GM19455 (cell line): ENCODE measurements around the gene RAB1A.
A peak's percentile ranks its signal among the peaks of the same experiment; 100 is the strongest.

Source experiments
- ATAC-seq: cut with Tn5 transposase; IDR thresholded peaks from one replicate; pipeline ENCODE4 v1.9.1; 2021; ENCODE audit not compliant: unreplicated experiment

The RAB1A gene

GRCh38 chr2:65040400-65041261 is 89.3 kb downstream of the RAB1A start:
- peak; percentile 77 for ATAC-seq

GRCh38 chr2:65039640-65040039 is 90.3 kb downstream of the RAB1A start:
- ATAC-seq = no peak

DNA sequence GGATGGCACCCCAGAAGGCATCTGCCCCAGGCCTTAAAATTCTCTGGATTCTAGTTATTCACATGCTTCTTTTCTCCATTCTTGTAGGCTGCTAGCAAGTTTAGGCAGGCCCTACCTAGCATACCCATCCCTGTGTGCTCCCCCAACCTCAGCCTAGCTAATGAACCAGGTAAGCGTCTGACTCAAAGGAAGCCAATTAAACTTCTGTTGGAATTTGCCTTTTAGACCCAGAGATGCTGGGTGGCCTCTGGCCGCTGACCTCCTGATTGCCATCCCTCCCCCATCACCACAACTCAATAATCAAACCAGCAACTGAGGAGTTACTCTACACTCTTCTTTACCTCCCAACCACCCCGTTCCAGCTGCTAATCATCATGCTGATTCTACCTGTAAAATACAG is 92.7 kb downstream of the RAB1A start:
- ATAC-seq = no peak
